GM12878 (cell line): ENCODE data around the gene NEK7. TPM values are rescaled to one million over a fixed set of nuclear protein-coding genes. Genes with fewer than 3 reads are reported as not detected.

Source experiments
- ATAC-seq: fragments of 200-7000 bp; cut with Tn5 transposase; 3 replicates; pipeline ENCODE4 v1.9.1; 2020; ENCODE audit warnings: mild to moderate bottlenecking, moderate library complexity
- BruUV-seq: library from RNA; stranded (reverse); fragments of 400-500 nt; replicated peaks from 2 replicates; lab custom pipeline; 2021; lab: Mats Ljungman, UMichigan
- CTCF ChIA-PET: fragments of 300-600 bp; sonication (Branson Sonifier 250); formaldehyde crosslinking; extraction: SDS; loops from one replicate; lab custom pipeline; 2021; ENCODE audit warnings: inconsistent platforms; lab: Yijun Ruan, JAX
- POLR2A ChIA-PET: fragments of 350-600 bp; formaldehyde crosslinking; extraction: SDS; loops from one replicate; lab custom pipeline; 2021; ENCODE audit warnings: inconsistent platforms; lab: Charles Lee
- RAD21 ChIA-PET: fragments of 300-600 bp; sonication (Branson Sonifier 250); formaldehyde crosslinking; loops from one replicate; lab custom pipeline; 2023; ENCODE audit warnings: antibody characterized with exemption; ENCODE audit not compliant: unreplicated experiment; lab: Charles Lee
- SMC1A ChIA-PET: fragments of 300-600 bp; sonication (Branson Sonifier 250); formaldehyde crosslinking; loops from one replicate; lab custom pipeline; 2023; ENCODE audit not compliant: unreplicated experiment, uncharacterized antibody; lab: Charles Lee
- DNase-seq: peaks from one replicate; pipeline ENCODE4 v3.0.0-alpha.2; 2011; ENCODE audit warnings: low read depth, low spot score
- FAIRE-seq: peaks from 3 replicates; lab custom pipeline; 2011; peaks lifted over from hg19 to GRCh38; lab: Jason Lieb, UNC
- H2AFZ ChIP-seq: 2 replicates; pipeline ENCODE4 v1.6.0; 2011; ENCODE audit warnings: low read depth, low read length, control low read depth; ENCODE audit not compliant: control insufficient read depth
- H3K27ac ChIP-seq: 2 replicates; pipeline ENCODE4 v1.5.1; 2011; ENCODE audit warnings: control low read depth; ENCODE audit not compliant: control insufficient read depth, insufficient read depth
- H3K27me3 ChIP-seq, 2 experiments: replicated peaks in 1 of 2; 2 replicates each; pipeline versions ENCODE4 v1.6.0 to v1.6.1; 2011; ENCODE audit warnings: low read length in 1 of 2; ENCODE audit not compliant: control insufficient read depth in 2 of 2, insufficient read depth in 2 of 2
- H3K36me3 ChIP-seq, 2 experiments: 2 replicates each; pipeline ENCODE4 v1.5.1; 2011; ENCODE audit warnings: low read length in 1 of 2; ENCODE audit not compliant: control insufficient read depth in 2 of 2, insufficient read depth in 2 of 2
- H3K4me1 ChIP-seq: 2 replicates; pipeline ENCODE4 v1.6.1; 2011; ENCODE audit warnings: mild to moderate bottlenecking, low read length, moderate library complexity, mixed read lengths; ENCODE audit not compliant: control insufficient read depth, insufficient read depth
- H3K4me2 ChIP-seq: 2 replicates; pipeline ENCODE4 v1.6.0; 2011; ENCODE audit warnings: control low read depth; ENCODE audit not compliant: control insufficient read depth, insufficient read depth
- H3K4me3 ChIP-seq: fragments of 200-600 bp; sonication (generic); 2 replicates; pipeline ENCODE4 v1.5.1; 2016
- H3K79me2 ChIP-seq: 2 replicates; pipeline ENCODE4 v1.6.0; 2011; ENCODE audit warnings: low read length; ENCODE audit not compliant: control insufficient read depth, insufficient read depth
- H3K9ac ChIP-seq: 2 replicates; pipeline ENCODE4 v1.8.0; 2011; ENCODE audit warnings: low read length, control low read depth, mixed read lengths; ENCODE audit not compliant: control insufficient read depth, insufficient read depth
- H3K9me3 ChIP-seq: replicated peaks from 3 replicates; pipeline ENCODE4 v1.5.1; 2011; ENCODE audit warnings: mild to moderate bottlenecking, low read length; ENCODE audit not compliant: control insufficient read depth, insufficient read depth
- H4K20me1 ChIP-seq: 2 replicates; pipeline ENCODE4 v1.6.0; 2011; ENCODE audit not compliant: control insufficient read depth, insufficient read depth
- ESRRA ChIP-seq: IDR thresholded peaks from 2 replicates; pipeline ENCODE4 v1.6.1; 2012; ENCODE audit warnings: mild to moderate bottlenecking, low read length, improper control_type of control experiment
- KLF5 ChIP-seq: fragments of 450-650 bp; IDR thresholded peaks from 2 replicates; pipeline ENCODE4 v1.6.1; 2014; ENCODE audit warnings: mild to moderate bottlenecking; ENCODE audit not compliant: partially characterized antibody
- NBN ChIP-seq: fragments of 450-650 bp; IDR thresholded peaks from 2 replicates; pipeline ENCODE4 v1.6.1; 2016
- SREBF1 ChIP-seq: IDR thresholded peaks from 2 replicates; pipeline ENCODE4 v1.6.1; 2012; ENCODE audit warnings: mild to moderate bottlenecking, low read length
- YY1 ChIP-seq: IDR thresholded peaks from 2 replicates; pipeline ENCODE4 v1.6.1; 2011; ENCODE audit warnings: low read depth, mild to moderate bottlenecking, low read length
- WGBS: methylation state at CpG from one replicate; pipeline ENCODE4 v1.1.6; 2016; ENCODE audit warnings: low lambda C conversion rate; ENCODE audit not compliant: insufficient replicate concordance, insufficient coverage; ENCODE audit errors: missing lambda C conversion rate; 5-methylcytosine and 5-hydroxymethylcytosine counted together
- in situ Hi-C: fragments of 300-500 bp; cut with MboI; formaldehyde crosslinking; loops from 9 replicates; pipeline ENCODE4 v1.14.3; 2018; ENCODE audit warnings: mixed read lengths
- intact Hi-C: fragments of 100-400 bp; cut with micrococcal nuclease; formaldehyde crosslinking; loops from one replicate; pipeline ENCODE4 v1.14.2; 2022; ENCODE audit not compliant: unreplicated experiment
- polyA plus RNA-seq, 11 experiments: library from polyadenylated mRNA; depleted of rRNA in 4 of 11; unstranded in 6 of 11; stranded (reverse) in 5 of 11; fragments of >200 nt; fragmentation: Nextera tagmentation in 4 of 11; fragmentation: Illumina TruSeq in 1 of 11; extraction: Ambion mirVana in 4 of 11; extraction: Trizol in 1 of 11; gene quantifications; 1 replicate in 1 of 11; 2 replicates in 10 of 11; pipeline versions ENCODE4 v1.2.1 to v1.2.3, GENCODE V29; 2011 to 2016; ENCODE audit warnings: inconsistent platforms in 2 of 11, missing spikeins in 2 of 11, low read depth in 1 of 11
- total RNA-seq, 4 experiments: library from RNA; depleted of rRNA in 3 of 4; stranded (reverse); fragments of >200 nt in 3 of 4; fragmentation: Illumina TruSeq in 1 of 4; extraction: Trizol in 1 of 4; gene quantifications; 2 replicates each; pipeline versions ENCODE4 v1.2.1 to v1.2.3, GENCODE V29; 2013 to 2021
- TF ChIP-seq, protein P1 (sequence below): IDR thresholded peaks from 2 replicates; pipeline ENCODE4 v1.6.1; 2011; ENCODE audit warnings: borderline replicate concordance, low read depth, mild to moderate bottlenecking, moderate library complexity, mixed read lengths, low read length; ENCODE audit not compliant: insufficient read depth; ENCODE audit errors: extremely low read length
- TF ChIP-seq, protein P2 (sequence below): fragments of 450-650 bp; IDR thresholded peaks from 2 replicates; pipeline ENCODE4 v1.6.1; 2016; ENCODE audit warnings: mild to moderate bottlenecking, moderate library complexity, borderline replicate concordance
- TF ChIP-seq, protein P3 (sequence below): fragments of 150-350 bp; IDR thresholded peaks from 2 replicates; pipeline ENCODE4 v1.6.1; 2016; ENCODE audit warnings: low read depth, low read length
- TF ChIP-seq, protein P4 (sequence below): fragments of 450-650 bp; formaldehyde crosslinking; IDR thresholded peaks from 2 replicates; pipeline ENCODE4 v1.4.0; 2022; ENCODE audit warnings: mild to moderate bottlenecking, moderate library complexity

Gene NEK7
- total and polyA plus RNA-seq, 10 of the 15 experiments (the other 5 are each of a cell fraction or from before 2014, with no cell fraction given), result 9.4 to 77.7 (median 24.0) TPM

DNA sequence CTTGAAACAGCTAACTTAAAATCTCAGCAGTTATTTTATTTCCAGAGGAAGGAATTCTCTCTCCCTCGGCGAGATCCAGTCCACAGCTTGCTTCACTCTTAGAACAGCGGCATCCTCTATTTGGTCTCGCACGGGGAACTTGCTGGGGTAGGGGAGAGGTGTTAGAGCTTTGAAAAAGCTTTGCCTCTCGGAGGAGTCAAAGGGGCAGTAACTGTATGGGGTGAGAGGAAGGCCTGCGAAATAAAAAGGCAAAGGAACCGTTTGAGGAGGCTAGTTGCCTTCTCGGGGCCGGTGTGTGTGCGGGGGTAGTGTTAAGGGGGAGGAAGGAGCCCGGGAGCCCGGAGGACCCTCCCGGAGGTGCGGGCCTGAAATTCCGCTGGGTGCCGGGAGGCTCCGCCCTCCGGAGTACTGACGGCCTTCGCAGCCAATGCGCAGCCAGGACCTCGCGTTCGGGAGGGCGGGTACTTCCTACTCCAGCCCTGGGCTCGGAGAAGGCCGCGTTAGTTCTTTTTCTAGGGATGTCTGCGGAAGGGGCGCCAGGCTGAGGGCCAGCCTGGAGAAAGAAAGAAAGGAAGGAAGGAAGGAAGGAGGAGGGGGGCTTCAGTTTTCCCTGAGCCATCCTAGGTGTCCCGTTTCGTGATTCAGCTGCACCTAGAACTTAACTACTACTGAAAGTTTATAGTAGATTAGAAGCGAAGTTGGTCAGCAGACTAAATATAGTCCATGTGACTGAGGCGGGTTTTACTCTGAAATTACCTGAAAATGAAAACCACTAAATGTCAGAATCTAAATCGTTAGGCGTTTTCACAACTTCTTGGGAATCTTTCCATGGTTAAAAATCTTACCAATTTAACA, 2.2 kb downstream of the NEK7 start:
- Histone ChIP-seq H3K9ac (peak overlapping the region; percentile 88), H3K27me3 (no peaks in the 10 kb centered on the region), H3K4me1 (peaks cover 19% of the 10 kb centered on the region; the same call in 1 of the 2 replicates), H3K4me3 (peak overlapping the region; percentile 95), H2AFZ (peak overlapping the region; percentile 94), H3K36me3 (no peaks in the 10 kb centered on the region), H3K27ac (peak overlapping the region; percentile 91), H3K79me2 (peaks cover 65% of the 10 kb centered on the region), H3K4me2 (peak overlapping the region; percentile 88), H3K9me3 (no peaks in the 10 kb centered on the region), H4K20me1 (no peaks in the 10 kb centered on the region)
- no TSS peak for BruUV-seq
- peak; percentile 82 for FAIRE-seq
- SMC1A ChIA-PET, result interaction anchor here (0.6 to 2.7 kb wide), 20 partner anchors 10 to 526 kb away, joined by 3 to 18 read pairs (median 4); no protein-coding TSS in a partner anchor
- in situ Hi-C loops, result no loop called here
- WGBS, result under 1% methylated on average over 32 of the region's 37 CpGs
- ATAC-seq, result peak; percentile 85
- RAD21 ChIA-PET, result interaction anchor here (0.6 to 2.5 kb wide), 12 partner anchors 7 to 523 kb away, joined by 3 to 12 read pairs (median 3); no protein-coding TSS in a partner anchor
- intact Hi-C loops, result loop anchor here (2.0 to 5.0 kb wide), 3 partner anchors 194 to 523 kb away; no protein-coding TSS in a partner anchor
- DNase-seq, result no peak
- CTCF ChIA-PET, result interaction anchor here (0.8 to 2.5 kb wide), 9 partner anchors 10 to 527 kb away, joined by 3 to 18 read pairs (median 4); no protein-coding TSS in a partner anchor
- POLR2A ChIA-PET, result interaction anchor here (0.9 to 3.0 kb wide), 4 partner anchors 9 to 130 kb away, joined by 3 to 17 read pairs (median 4); no protein-coding TSS in a partner anchor
- peak; percentile 59; the same call in 1 of the 2 replicates for TF ChIP-seq YY1
- TF ChIP-seq, protein P1, sequence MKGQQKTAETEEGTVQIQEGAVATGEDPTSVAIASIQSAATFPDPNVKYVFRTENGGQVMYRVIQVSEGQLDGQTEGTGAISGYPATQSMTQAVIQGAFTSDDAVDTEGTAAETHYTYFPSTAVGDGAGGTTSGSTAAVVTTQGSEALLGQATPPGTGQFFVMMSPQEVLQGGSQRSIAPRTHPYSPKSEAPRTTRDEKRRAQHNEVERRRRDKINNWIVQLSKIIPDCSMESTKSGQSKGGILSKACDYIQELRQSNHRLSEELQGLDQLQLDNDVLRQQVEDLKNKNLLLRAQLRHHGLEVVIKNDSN, result no peak
- no peak for TF ChIP-seq SREBF1
- no peak for TF ChIP-seq ESRRA
- TF ChIP-seq, protein P2, sequence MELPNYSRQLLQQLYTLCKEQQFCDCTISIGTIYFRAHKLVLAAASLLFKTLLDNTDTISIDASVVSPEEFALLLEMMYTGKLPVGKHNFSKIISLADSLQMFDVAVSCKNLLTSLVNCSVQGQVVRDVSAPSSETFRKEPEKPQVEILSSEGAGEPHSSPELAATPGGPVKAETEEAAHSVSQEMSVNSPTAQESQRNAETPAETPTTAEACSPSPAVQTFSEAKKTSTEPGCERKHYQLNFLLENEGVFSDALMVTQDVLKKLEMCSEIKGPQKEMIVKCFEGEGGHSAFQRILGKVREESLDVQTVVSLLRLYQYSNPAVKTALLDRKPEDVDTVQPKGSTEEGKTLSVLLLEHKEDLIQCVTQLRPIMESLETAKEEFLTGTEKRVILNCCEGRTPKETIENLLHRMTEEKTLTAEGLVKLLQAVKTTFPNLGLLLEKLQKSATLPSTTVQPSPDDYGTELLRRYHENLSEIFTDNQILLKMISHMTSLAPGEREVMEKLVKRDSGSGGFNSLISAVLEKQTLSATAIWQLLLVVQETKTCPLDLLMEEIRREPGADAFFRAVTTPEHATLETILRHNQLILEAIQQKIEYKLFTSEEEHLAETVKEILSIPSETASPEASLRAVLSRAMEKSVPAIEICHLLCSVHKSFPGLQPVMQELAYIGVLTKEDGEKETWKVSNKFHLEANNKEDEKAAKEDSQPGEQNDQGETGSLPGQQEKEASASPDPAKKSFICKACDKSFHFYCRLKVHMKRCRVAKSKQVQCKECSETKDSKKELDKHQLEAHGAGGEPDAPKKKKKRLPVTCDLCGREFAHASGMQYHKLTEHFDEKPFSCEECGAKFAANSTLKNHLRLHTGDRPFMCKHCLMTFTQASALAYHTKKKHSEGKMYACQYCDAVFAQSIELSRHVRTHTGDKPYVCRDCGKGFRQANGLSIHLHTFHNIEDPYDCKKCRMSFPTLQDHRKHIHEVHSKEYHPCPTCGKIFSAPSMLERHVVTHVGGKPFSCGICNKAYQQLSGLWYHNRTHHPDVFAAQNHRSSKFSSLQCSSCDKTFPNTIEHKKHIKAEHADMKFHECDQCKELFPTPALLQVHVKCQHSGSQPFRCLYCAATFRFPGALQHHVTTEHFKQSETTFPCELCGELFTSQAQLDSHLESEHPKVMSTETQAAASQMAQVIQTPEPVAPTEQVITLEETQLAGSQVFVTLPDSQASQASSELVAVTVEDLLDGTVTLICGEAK, result peak; percentile 77; the same call in 1 of the 2 replicates
- TF ChIP-seq, protein P3, sequence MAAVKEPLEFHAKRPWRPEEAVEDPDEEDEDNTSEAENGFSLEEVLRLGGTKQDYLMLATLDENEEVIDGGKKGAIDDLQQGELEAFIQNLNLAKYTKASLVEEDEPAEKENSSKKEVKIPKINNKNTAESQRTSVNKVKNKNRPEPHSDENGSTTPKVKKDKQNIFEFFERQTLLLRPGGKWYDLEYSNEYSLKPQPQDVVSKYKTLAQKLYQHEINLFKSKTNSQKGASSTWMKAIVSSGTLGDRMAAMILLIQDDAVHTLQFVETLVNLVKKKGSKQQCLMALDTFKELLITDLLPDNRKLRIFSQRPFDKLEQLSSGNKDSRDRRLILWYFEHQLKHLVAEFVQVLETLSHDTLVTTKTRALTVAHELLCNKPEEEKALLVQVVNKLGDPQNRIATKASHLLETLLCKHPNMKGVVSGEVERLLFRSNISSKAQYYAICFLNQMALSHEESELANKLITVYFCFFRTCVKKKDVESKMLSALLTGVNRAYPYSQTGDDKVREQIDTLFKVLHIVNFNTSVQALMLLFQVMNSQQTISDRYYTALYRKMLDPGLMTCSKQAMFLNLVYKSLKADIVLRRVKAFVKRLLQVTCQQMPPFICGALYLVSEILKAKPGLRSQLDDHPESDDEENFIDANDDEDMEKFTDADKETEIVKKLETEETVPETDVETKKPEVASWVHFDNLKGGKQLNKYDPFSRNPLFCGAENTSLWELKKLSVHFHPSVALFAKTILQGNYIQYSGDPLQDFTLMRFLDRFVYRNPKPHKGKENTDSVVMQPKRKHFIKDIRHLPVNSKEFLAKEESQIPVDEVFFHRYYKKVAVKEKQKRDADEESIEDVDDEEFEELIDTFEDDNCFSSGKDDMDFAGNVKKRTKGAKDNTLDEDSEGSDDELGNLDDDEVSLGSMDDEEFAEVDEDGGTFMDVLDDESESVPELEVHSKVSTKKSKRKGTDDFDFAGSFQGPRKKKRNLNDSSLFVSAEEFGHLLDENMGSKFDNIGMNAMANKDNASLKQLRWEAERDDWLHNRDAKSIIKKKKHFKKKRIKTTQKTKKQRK, result no peak
- TF ChIP-seq, protein P4, sequence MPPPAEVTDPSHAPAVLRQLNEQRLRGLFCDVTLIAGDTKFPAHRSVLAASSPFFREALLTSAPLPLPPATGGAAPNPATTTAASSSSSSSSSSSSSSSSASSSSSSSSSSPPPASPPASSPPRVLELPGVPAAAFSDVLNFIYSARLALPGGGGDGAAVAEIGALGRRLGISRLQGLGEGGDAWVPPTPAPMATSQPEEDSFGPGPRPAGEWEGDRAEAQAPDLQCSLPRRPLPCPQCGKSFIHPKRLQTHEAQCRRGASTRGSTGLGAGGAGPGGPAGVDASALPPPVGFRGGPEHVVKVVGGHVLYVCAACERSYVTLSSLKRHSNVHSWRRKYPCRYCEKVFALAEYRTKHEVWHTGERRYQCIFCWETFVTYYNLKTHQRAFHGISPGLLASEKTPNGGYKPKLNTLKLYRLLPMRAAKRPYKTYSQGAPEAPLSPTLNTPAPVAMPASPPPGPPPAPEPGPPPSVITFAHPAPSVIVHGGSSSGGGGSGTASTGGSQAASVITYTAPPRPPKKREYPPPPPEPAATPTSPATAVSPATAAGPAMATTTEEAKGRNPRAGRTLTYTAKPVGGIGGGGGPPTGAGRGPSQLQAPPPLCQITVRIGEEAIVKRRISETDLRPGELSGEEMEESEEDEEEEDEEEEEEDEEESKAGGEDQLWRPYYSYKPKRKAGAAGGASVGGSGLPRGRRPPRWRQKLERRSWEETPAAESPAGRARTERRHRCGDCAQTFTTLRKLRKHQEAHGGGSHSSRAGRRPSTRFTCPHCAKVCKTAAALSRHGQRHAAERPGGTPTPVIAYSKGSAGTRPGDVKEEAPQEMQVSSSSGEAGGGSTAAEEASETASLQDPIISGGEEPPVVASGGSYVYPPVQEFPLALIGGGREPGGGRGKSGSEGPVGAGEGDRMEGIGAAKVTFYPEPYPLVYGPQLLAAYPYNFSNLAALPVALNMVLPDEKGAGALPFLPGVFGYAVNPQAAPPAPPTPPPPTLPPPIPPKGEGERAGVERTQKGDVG (CRISPR knock-in tag), result no peak
- peak; percentile 85 for TF ChIP-seq NBN
- peak; percentile 68 for TF ChIP-seq KLF5
